ENCODE measurements around the gene CBR1.

GRCh38 chr21:36104317-36105300 is 34.8 kb downstream of the CBR1 start:
- no peak for TF ChIP-seq EZH2 (IDR thresholded peaks at IDR 0.05; ENCODE audit: borderline replicate concordance, insufficient read depth, low read length, poor library complexity, severe bottlenecking)
- no peak for TF ChIP-seq RAD21 (conservative IDR thresholded peaks at IDR 0.05)
- TF ChIP-seq POLR2AphosphoS5 (IDR thresholded peaks at IDR 0.05) = no peak
- no peak for TF ChIP-seq CTCF (IDR thresholded peaks at IDR 0.05; ENCODE audit: poor library complexity, severe bottlenecking)
- TF ChIP-seq REST (IDR thresholded peaks at IDR 0.05; ENCODE audit: borderline replicate concordance) = no peak
- no peak for TF ChIP-seq EP300 (conservative IDR thresholded peaks at IDR 0.05; ENCODE audit: poor library complexity, severe bottlenecking)
